ENCODE results near the gene APBB3. TPM values are rescaled to one million over a fixed set of nuclear protein-coding genes. Genes with fewer than 3 reads are reported as not detected.

The APBB3 gene
- total RNA-seq (10 to 100 TPM in 5 of 9 donors, 1 to 10 TPM in 4; 3.6 to 23.1 (median 11.4) TPM), polyA plus RNA-seq (10 to 100 TPM in 1 of 2 donors, 1 to 10 TPM in 1; 4.9 to 14.7 TPM)
- long read RNA-seq, donor 1, partial matches to known transcripts = 3 of 11 reads
- long read RNA-seq, donor 1, other reads (novel, unspliced or antisense) = 7 of 11 reads
- long read RNA-seq, donor 2, transcript APBB3-205 (12 exons, 1,455 nt) = major isoform, 6 of 20 reads
- long read RNA-seq, donor 2, partial matches to known transcripts = 9 of 20 reads
- long read RNA-seq, donor 2, other reads (novel, unspliced or antisense) = 5 of 20 reads
- long read RNA-seq, donor 3, partial matches to known transcripts = 0 of 2 reads
- long read RNA-seq, donor 3, other reads (novel, unspliced or antisense) = 1 of 2 reads

- 0 to 1% (median 1%) methylated on average over 31 to 74 of the region's 74 CpGs for WGBS, 4 donors
- ATAC-seq = peak; percentile 94 to 96 (median 94)
- intact Hi-C loops (cut with DNase I) = loop anchor here in 7 of 10 donors (1.0 to 10.0 kb wide), 6 partner anchors 17 to 140 kb away; partner anchors contain the start of genes TMCO6 (in 5 of the 7), CD14 (in 2 of the 7), EIF4EBP3 (in 2 of the 7) and ZMAT2 (in 1 of the 7)
- Histone ChIP-seq H3K4me3 (peak within 1 kb of the TSS; percentile 57 to 89 (median 76)), H3K36me3 (peaks cover 0 to 51% (median 40%) of the 10 kb centered on the region in 9 donors), H3K4me1 (peaks cover 9 to 64% (median 45%) of the 10 kb centered on the region in 12 donors), H3K9me3 (no peaks in the 10 kb centered on the region), H3K27ac (peak within 1 kb of the TSS; percentile 90 to 97 (median 94)), H3K27me3 (no peaks in the 10 kb centered on the region)
- peak; percentile 96 to 98 (median 98) for DNase-seq
- TF ChIP-seq POLR2A (IDR thresholded peaks at IDR 0.05) = peak in 1 of 2 donors; percentile 83
- TF ChIP-seq, protein P1, sequence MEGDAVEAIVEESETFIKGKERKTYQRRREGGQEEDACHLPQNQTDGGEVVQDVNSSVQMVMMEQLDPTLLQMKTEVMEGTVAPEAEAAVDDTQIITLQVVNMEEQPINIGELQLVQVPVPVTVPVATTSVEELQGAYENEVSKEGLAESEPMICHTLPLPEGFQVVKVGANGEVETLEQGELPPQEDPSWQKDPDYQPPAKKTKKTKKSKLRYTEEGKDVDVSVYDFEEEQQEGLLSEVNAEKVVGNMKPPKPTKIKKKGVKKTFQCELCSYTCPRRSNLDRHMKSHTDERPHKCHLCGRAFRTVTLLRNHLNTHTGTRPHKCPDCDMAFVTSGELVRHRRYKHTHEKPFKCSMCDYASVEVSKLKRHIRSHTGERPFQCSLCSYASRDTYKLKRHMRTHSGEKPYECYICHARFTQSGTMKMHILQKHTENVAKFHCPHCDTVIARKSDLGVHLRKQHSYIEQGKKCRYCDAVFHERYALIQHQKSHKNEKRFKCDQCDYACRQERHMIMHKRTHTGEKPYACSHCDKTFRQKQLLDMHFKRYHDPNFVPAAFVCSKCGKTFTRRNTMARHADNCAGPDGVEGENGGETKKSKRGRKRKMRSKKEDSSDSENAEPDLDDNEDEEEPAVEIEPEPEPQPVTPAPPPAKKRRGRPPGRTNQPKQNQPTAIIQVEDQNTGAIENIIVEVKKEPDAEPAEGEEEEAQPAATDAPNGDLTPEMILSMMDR (IDR thresholded peaks at IDR 0.05) = no peak
These were observed at the start of gene APBB3, which contains the start of gene SLC35A4 for GRCh38 chr5:140564196-140565023. Gene APBB3 (minus strand): TSS chr5:140564598. CDS start chr5:140564245, 353 bp downstream. Gene SLC35A4 (plus strand): TSS chr5:140564828. CDS start chr5:140567170, 2,342 bp downstream.

- H3K4me1 ChIP-seq = peaks cover 0 to 58% (median 2%) of the 10 kb centered on the region in 12 donors
- H3K4me3 ChIP-seq = no peak overlapping the region
- ATAC-seq (no peak), DNase-seq (no peak)
- no peaks in the 10 kb centered on the region for H3K27me3 ChIP-seq
- TF ChIP-seq, protein P1 (IDR thresholded peaks at IDR 0.05) = no peak
- TF ChIP-seq POLR2A (IDR thresholded peaks at IDR 0.05) = no peak
- WGBS, 4 donors = 44 to 74% (median 54%) methylated on average over 2 of the region's 2 CpGs
- peak overlapping the region in 8 of 12 donors; percentile 4 to 92 (median 16) for H3K27ac ChIP-seq
- intact Hi-C loops (cut with DNase I) = no loop called here
- H3K9me3 ChIP-seq = peaks cover 0 to 8% (median 0%) of the 10 kb centered on the region in 12 donors
- H3K36me3 ChIP-seq = no peaks in the 10 kb centered on the region
These were observed 46.7 kb upstream of the APBB3 start for GRCh38 chr5:140611020-140611521.

DNA sequence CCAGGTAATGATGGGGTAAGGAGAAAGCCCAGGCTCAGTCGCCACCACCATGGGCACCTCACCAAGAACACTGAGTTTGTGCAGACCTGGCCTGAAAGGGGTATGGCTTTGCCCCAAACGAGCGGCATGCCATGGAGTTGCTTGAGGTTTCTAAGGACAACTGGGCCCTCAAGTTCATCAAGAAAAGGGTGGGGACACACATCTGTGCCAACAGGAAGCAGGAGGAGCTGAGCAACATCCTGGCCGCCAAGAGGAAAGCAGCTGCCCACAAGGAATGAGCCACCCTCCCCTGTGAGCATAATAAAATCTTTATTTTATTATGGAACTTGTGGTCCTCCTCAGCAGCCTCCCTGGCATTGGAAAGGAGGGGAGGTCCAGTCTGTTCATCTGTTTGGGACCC lies 44.7 kb upstream of the APBB3 start:
- Histone ChIP-seq H3K36me3 (no peaks in the 10 kb centered on the region), H3K4me1 (peaks cover 0 to 50% (median 2%) of the 10 kb centered on the region in 12 donors), H3K27ac (peak overlapping the region in 6 of 12 donors; percentile 24 to 92 (median 48)), H3K9me3 (peaks cover 0 to 8% (median 0%) of the 10 kb centered on the region in 12 donors), H3K4me3 (no peak overlapping the region), H3K27me3 (no peaks in the 10 kb centered on the region)
- 59 to 64% (median 62%) methylated on average over 4 of the region's 4 CpGs for WGBS, 4 donors
- peak; percentile 32 to 80 (median 65) for ATAC-seq
- TF ChIP-seq, protein P1 (IDR thresholded peaks at IDR 0.05) = no peak
- TF ChIP-seq POLR2A (IDR thresholded peaks at IDR 0.05) = no peak
- DNase-seq = peak; percentile 34 to 65 (median 54)
- intact Hi-C loops (cut with DNase I) = no loop called here

Measured in heart left ventricle (tissue), 16 donors.